GM19372 (cell line): Measurements from ENCODE around the gene GOSR1.
"Not testable (repeated sequence)": the region's sequence is repeated elsewhere in the genome, so short reads cannot be mapped to it uniquely, and the experiment has no call there.

Source experiments
- ATAC-seq: cut with Tn5 transposase; IDR thresholded peaks from one replicate; pipeline ENCODE4 v1.9.1; 2021; ENCODE audit warnings: mild to moderate bottlenecking, low read depth, moderate library complexity; ENCODE audit not compliant: unreplicated experiment

GOSR1 gene

GRCh38 chr17:30541802-30542201, 64.6 kb downstream of the GOSR1 start:
- ATAC-seq, result no peak

GRCh38 chr17:30543456-30543855, 66.2 kb downstream of the GOSR1 start:
- no peak for ATAC-seq

DNA sequence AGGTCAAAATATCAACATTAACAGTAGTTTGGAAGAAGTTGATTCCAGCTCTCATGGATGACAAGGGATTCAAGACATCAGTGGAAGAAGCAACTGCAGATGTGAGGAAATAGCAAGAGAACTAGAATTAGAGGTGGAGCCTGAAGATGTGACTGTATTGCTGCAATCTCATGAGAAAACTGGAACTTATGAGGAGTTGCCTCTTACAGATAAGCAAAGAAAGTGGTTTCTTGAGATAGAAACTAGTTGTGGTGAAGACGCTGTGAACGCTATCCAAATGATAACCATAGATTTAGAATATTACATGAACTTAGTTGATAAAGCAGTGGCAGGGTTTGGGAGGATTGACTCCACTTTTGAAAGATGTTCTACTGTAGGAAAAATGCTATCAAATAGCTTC, 67.8 kb downstream of the GOSR1 start:
- no peak for ATAC-seq

- no peak for ATAC-seq
Observed at GRCh38 chr17:30547778-30548573, 70.8 kb downstream of the GOSR1 start.

GRCh38 chr17:30549181-30549580, 72.0 kb downstream of the GOSR1 start:
- ATAC-seq, result not testable (repeated sequence)

GRCh38 chr17:30549864-30550511, 72.8 kb downstream of the GOSR1 start:
- ATAC-seq, result no peak

GRCh38 chr17:30550512-30551273, 73.5 kb downstream of the GOSR1 start:
- no peak for ATAC-seq

GRCh38 chr17:30551274-30551995, 74.2 kb downstream of the GOSR1 start:
- not testable (repeated sequence) for ATAC-seq

DNA sequence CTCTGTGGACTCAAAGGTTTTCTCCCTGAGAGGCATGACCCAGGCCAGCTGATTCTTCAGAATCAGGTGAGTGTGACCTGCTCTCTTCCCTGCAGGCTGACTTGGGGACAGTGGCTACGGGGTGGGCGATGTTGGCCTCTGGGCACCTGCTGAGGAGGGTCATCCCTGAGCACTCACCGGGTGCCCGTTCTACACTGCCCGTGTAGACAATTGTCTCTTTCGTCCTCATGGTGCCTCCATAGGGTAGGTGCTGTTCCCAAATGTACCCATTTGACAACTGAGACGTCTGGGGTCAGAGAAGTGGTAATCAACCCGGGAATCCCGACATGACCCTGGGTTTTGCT, 74.8 kb downstream of the GOSR1 start:
- ATAC-seq, result no peak

DNA sequence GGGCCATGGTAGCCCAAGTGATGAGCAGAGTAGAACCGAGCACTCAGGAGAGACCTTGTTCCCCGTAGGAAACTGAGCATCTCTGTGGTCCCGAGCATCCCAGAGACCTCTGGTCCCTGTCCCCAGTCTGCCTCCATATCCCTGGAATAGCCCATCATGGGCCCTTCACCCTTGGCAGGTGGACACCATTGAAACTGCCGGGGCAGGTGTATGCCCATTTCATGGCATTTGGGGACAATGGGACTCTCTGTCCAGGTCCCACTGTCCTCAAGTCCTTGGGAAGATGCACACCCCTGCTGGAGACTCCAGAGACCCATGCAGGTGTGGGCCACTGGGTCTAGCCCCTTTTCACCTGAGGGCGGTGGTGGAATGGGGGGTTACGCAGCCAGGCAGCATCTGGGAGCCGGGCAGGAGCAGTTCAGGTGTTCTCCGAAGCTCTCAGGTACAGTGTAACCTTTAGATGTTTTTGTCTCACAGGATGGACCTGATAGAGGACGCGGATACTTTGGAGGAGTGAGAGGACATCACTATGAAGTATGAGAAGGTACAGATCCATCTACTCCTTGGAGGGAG, 75.9 kb downstream of the GOSR1 start:
- no peak for ATAC-seq

DNA sequence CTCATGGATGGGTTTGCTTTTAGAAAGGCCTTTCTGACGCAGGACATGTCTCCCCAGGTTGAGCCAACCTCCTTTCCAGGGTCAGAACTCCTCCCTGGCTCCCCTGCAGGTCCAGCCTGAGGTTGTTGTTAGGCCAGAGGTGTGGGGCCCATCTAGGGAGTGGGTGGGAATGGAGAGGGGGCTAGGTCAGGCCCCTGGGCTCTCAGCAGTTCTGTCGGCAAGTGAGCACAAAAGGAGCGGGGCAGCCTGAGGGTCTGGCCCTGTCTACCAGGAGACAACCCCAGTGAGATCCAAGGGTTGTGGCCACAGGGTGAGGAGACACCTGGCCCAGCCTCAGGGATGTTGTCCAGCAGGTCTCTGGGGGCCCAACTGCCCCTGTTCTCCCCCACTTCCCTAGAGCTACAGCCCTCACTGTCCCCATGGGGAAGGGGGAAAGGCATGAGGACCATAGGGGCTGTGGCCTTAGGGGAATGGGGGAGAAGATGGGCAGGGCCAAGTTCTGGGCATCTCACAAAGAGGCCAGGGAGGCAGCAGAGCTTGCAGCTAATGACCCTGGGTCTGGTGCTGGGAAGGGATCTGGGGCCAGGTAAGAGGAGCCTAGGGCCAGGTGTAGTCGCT, 76.7 kb downstream of the GOSR1 start:
- ATAC-seq, result not testable (repeated sequence)

DNA sequence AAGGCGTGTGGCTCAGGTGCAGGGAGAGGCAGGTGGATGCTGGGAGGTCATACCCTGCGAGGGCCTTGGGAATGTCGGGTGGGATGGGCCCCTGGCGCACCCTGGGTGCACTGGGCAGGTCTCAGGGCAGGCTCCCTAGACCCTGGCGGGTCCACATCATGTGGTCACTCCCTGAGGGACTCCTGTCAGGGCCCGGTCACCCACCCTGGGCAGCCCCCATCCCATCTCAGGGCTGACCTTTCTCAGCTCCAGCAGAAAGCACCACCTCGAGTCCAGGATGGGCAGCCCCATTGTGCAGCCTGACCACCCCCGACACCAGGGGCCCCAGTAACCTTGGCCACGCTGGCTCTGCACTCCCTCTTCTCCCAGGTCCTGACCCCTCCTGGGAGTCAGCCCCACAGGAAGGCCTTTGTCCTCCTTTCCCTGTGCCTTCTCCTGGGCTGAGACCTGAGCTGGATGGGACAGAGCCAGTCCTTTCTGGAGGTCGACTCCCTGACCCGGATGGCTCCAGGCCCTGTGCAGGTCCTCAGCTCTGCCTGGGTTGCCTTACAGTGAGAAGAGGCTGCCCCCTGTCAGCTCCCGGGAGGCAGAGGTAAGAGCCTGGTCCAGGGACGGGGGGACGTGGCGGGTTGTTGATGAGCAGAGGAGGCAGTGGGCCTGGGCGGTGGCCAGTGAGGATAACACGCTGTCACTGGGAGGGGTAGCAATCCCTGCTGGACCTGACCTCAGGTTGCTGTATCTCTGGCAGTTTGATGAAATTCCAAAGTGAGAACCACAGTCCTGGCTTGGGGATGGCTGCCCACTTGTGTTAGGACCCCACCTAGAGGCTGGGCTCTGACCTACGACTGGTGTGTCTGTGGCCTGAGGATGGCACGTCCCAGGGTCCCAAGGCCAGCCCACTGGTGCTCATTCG, 77.9 kb downstream of the GOSR1 start:
- no peak for ATAC-seq

- ATAC-seq, result no peak
Observed at GRCh38 chr17:30555942-30556341, 78.7 kb downstream of the GOSR1 start.

DNA sequence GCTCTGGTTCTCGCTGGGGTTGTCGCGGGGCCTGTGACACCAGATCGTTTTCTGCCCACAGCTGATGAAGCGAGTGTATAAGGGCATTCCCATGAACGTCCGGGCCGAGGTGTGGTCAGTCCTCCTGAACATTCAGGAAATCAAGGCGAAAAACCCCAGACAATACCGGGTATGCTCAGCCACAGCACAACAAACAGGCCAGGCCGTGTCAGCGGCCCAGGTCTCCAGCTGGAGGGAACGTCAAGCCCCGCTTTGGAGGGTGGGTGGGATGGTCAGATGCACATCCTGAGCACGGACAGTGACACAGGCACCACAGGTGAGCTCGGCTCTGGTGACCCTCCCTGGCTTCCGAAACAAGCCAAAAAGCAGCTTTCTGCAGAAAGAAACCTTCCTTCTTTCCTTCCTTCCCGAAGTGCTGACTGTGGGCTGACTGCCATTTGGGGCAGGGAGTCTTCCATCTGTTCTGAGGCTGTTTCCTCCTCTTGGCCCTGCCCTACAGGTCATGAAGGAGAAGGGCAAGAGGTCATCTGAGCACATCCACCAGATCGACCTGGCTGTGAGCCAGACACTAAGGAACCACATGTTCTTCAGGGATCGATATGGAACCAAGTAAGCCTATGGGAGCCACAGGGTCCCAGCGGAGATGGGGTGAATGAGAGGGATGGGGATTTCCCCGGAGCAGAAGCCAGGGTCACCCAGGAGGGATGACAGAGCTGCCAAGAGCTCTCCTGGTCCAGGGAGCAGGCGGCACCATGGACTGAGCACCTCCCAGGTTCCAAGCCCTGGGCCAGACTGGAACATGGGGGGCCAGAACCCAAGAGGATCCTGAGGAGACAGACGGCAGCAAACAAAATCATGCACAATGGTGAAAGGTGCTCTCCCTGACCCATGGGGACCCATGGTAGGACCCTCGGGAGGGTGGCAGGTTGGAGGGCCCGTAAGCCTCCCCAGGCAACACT, 79.4 kb downstream of the GOSR1 start:
- ATAC-seq, result no peak

DNA sequence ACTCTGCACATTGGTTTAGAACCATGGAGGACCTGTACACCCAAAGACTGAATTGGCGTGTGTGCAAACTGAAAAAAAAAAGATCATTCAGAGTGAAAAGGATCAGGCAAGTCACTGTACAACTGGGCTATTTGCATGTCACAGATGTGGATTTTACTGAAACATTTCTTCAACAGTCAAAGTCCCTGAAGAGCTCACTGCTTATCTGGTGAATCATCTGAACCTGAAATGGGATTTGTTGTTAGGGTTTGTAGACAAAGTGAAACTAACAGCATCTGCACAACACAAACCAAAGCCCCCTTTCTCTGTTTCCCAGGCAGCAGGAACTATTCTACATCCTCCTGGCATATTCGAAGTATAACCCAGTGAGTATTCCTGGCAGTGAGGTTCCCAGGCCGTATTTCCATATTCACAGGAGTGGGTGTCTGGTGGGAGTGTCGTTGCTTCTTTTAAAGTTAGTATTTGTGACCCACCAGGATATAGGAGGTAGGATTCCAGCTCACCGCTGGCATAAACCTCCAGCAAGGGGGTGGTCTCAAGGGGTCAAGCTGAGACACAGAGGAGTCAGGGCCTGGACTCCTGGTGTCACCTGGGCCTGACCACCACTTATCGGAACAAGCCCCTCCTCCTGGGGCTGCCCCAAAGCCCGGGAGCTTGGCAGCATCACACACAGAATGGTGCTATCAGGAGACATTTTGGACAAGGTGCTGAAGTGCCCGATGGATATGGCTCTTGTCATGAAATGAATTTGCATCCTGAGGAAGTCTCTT, 80.9 kb downstream of the GOSR1 start:
- ATAC-seq, result no peak

DNA sequence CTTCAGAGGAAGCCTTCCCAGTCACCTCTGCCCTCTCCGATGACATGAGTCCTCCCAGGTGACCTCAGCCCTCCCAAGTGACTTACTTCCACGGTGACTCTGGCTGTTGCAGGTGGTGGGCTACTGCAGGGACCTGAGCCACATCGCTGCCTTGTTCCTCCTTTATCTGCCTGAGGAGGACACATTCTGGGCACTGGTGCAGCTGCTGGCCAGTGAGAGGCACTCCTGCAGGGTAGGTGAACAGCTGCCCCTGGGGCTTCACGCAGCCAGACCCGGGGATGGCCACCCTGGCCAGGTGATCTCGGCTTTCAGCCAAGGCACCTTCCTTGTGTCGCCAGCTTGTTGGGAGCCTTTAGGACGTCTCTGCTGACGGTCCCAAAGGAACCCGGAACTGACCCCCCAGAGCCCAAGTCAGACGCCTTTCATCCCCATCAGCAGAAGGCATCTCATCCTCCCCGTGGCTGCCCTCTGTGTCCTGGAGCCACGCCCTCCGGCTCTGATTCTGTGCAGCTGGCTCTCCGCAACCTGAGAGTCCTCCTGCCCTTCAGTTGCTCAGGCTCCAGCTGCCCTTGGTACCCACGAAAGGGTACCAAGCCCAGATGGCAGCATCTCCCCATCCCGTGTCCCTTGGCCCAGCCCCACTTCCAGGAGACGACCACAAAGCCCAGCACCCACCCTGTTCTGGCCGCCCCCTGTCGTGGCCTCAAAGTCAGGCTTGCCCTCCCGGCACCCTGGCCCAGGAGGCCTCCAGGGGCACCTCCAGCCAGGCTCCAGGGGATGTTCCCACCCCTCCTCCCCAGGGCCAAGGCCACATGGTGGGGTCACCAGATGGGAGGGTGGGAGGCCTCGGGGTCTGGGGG, 81.7 kb downstream of the GOSR1 start:
- ATAC-seq, result no peak
